Cardiac muscle cell (in vitro differentiated cells and primary cell): ENCODE measurements around the gene MYRF. TPM values are rescaled to one million over a fixed set of nuclear protein-coding genes. Genes with fewer than 3 reads are reported as not detected.

Experiments
- DNase-seq, 2 donors: peaks; one replicate each; pipeline versions ENCODE4 v3.0.0 to v3.0.0-alpha.2; 2010 to 2017; ENCODE audit warnings: low read depth in 1 of 2, low spot score in 1 of 2
- H3K27ac ChIP-seq: fragments of 200-600 bp; sonication (generic); 2 replicates; pipeline ENCODE4 v1.5.1; 2016
- H3K27me3 ChIP-seq: fragments of 200-600 bp; sonication (generic); 2 replicates; pipeline ENCODE4 v1.6.0; 2016; ENCODE audit warnings: control low read depth
- H3K36me3 ChIP-seq: fragments of 200-600 bp; sonication (generic); 2 replicates; pipeline ENCODE4 v1.5.1; 2016; ENCODE audit warnings: control low read depth
- H3K4me1 ChIP-seq: fragments of 200-600 bp; sonication (generic); 2 replicates; pipeline ENCODE4 v1.8.1; 2017; ENCODE audit warnings: low read depth, mild to moderate bottlenecking, mixed run types
- H3K4me3 ChIP-seq: fragments of 200-600 bp; sonication (generic); 2 replicates; pipeline ENCODE4 v1.5.1; 2016; ENCODE audit warnings: mild to moderate bottlenecking
- H3K9me3 ChIP-seq: fragments of 200-600 bp; sonication (generic); 2 replicates; pipeline ENCODE4 v1.5.1; 2017; ENCODE audit warnings: low read depth, mild to moderate bottlenecking, control low read depth
- polyA plus RNA-seq: library from polyadenylated mRNA; unstranded; fragments of >200 nt; fragmentation: Nextera tagmentation; extraction: Ambion mirVana; gene quantifications from 2 replicates; pipeline ENCODE4 v1.2.1, GENCODE V29; 2016
- total RNA-seq: library from RNA; depleted of rRNA; stranded (reverse); fragments of >200 nt; gene quantifications from 2 replicates; pipeline ENCODE4 v1.2.3, GENCODE V29; 2016
- TF ChIP-seq, protein P1 (sequence below): IDR thresholded peaks from 2 replicates; pipeline ENCODE4 v1.5.1; 2012; ENCODE audit warnings: low read depth, mild to moderate bottlenecking, low read length

Gene MYRF
- total and polyA plus RNA-seq, 2 experiments from 2014 or later = 29.3 to 56.9 TPM

DNA sequence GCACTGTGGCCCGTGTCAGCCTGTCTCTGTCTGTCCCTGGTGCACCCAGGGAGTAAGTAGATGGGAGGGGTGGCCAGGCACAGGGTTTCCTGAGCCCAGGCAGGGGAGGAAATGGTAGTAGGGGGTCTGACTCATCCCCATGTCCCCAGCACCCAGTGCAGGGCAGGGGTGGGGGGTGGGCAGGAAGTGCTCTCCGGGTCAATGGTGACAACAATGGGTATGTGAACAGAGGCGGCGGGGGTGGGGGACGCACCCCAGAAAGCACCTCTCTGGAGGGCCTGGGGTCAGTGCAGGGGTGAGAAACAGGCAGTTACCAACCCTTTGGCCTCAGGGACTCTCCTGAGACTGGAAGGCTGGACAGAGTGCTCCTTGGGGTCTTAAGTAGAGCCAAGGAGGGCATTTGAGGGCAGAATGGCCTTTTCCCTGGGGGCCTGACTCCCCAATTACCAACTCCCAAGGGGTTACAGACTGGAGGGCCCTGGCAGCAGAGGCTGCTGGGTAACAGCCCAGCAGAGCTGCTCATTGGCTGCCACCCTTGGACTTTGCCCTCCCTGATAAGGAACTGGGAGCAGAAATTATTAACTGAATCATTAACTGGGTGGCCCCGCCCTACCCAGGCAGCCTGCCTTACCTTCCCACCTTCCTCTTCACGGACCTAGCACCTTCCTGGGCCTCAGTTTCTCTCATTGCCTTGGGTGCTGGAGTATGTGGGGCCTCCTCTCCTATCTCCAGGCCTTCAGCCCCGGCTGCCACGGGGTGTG, 4.2 kb downstream of the MYRF start:
- Histone ChIP-seq H3K4me1 (peaks cover 28% of the 10 kb centered on the region), H3K27ac (peak overlapping the region; percentile 85), H3K36me3 (no peaks in the 10 kb centered on the region), H3K4me3 (no peak overlapping the region), H3K9me3 (no peaks in the 10 kb centered on the region), H3K27me3 (no peaks in the 10 kb centered on the region)
- peak in 1 of 2 donors; percentile 68 for DNase-seq
- TF ChIP-seq, protein P1, sequence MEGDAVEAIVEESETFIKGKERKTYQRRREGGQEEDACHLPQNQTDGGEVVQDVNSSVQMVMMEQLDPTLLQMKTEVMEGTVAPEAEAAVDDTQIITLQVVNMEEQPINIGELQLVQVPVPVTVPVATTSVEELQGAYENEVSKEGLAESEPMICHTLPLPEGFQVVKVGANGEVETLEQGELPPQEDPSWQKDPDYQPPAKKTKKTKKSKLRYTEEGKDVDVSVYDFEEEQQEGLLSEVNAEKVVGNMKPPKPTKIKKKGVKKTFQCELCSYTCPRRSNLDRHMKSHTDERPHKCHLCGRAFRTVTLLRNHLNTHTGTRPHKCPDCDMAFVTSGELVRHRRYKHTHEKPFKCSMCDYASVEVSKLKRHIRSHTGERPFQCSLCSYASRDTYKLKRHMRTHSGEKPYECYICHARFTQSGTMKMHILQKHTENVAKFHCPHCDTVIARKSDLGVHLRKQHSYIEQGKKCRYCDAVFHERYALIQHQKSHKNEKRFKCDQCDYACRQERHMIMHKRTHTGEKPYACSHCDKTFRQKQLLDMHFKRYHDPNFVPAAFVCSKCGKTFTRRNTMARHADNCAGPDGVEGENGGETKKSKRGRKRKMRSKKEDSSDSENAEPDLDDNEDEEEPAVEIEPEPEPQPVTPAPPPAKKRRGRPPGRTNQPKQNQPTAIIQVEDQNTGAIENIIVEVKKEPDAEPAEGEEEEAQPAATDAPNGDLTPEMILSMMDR = no peak

DNA sequence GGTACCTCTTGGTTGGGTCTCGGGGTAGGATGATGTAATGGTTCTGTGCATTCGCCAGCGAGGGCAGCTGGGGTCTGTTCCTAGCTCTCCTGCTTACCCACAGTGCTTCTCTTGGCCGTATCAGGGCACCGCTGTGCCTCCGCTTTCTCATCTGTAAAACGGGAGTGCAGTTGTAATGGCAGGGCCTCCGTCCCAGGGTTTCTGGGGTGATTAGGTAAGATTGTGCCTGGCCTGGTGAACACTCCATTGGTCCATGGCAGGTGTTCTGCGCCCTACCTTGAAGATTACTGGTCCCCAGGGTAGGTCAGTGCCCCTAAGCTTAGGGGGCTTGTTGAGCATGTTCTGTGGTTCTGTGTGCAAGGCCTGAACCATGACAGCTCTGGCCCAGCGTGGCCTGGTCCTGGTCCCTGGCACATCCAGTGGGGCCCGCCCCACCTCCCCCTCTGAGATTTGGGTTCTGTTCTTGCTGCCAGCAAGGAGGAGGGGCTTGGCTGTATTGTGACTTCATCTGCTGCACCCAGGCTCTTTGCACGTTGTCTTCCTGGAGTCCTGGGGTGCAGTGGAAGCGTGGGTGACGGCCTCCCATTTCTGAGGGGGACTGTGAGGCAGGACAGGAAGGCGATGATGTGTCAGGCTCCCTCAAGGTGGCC, 4.9 kb downstream of the MYRF start:
- TF ChIP-seq, protein P1 = no peak
- H3K27ac ChIP-seq = peak overlapping the region; percentile 85
- H3K36me3 ChIP-seq = no peaks in the 10 kb centered on the region

DNA sequence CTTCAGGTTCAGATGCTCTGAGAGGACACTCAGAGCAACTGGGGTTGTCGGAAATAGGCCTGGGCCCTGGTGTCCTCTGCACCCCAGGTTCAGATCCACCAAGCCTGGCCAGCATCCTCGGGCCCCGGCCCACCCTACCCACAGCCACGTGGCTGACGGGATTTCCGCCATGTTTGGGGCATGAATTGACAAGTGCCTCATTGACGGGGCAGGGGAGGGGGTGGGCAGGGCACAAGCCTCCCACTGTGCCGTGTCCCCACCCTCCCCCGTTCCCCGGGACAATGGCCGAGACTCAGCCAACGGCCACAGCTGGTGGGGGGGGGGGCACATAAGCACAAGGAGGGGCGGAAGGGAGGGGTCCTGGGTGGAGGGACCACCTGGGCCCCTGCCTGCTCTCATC, 8.5 kb downstream of the MYRF start:
- no peaks in the 10 kb centered on the region for H3K36me3 ChIP-seq
- TF ChIP-seq, protein P1 = no peak
- H3K4me1 ChIP-seq = peaks cover 27% of the 10 kb centered on the region
- H3K4me3 ChIP-seq = no peak overlapping the region
- H3K27ac ChIP-seq = peak overlapping the region; percentile 83
- H3K9me3 ChIP-seq = no peaks in the 10 kb centered on the region
- H3K27me3 ChIP-seq = no peaks in the 10 kb centered on the region
- no peak for DNase-seq

More for the DNA sequence above, 4.9 kb downstream of the MYRF start:
- peaks cover 33% of the 10 kb centered on the region for H3K4me1 ChIP-seq
- no peaks in the 10 kb centered on the region for H3K27me3 ChIP-seq
- DNase-seq = no peak
- H3K9me3 ChIP-seq = no peaks in the 10 kb centered on the region
- no peak overlapping the region for H3K4me3 ChIP-seq

DNA sequence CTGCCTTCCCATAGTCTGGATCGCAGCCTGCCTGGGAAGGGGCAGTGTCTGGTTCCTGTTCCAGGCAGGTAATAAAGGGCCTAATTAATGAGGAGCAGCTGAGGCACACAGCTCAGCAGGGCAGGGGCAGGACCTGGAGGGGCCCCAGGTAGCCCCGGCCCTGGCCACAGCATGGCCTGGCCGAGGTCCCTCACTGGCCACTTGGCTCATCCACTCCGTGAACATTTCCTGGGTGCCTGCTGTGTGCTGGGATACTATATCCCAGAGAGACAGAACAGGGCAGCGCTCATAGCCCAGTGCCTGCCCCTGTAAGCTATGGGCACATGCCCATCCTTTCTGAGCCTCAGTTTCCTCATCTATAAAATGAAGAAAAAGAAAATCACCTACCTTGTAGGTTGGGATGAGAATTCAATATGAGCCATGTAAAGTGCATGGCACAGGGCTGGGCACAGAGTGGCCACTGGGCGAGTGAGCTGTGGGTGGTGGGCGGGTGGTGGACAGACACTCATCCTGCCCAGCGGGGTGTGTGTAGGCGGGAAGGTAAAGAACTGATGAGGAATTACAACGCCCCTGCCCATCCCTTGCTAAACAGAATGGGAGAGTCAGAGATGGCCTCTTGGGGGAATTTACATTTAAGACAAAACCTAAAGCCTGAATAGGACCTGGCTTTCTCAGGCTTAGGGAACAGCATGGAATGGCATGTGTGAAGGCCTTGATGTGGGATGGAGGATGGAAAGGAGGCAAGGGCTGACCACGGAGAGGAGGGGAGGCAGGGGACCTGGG, 9.2 kb downstream of the MYRF start:
- no peaks in the 10 kb centered on the region for H3K9me3 ChIP-seq

DNA sequence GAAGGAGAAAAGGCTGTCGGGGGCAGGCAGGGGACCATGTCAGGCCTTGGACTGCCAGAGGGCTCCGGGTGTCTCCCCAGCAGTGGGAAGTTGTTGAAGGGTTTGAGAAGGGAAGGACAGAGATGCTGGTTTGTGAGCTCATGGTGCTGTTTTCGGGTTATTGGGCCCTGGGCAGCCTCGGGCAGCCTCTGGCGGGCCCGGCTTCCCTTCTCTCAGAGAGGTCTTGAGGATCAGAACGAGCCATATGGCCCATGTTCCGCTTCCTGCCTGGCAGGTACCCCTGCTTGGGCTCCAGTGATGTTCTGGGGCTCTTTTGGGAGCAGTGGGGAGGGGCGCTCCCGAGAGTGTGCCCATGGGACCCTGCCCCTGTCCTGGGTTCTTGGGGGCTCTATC, 9.8 kb downstream of the MYRF start:
- Histone ChIP-seq H3K27ac (peak overlapping the region; percentile 83), H3K36me3 (no peaks in the 10 kb centered on the region), H3K4me1 (peaks cover 24% of the 10 kb centered on the region)

More for the DNA sequence above, 9.2 kb downstream of the MYRF start:
- no peak for DNase-seq
- no peaks in the 10 kb centered on the region for H3K27me3 ChIP-seq
- TF ChIP-seq, protein P1 = no peak
- H3K36me3 ChIP-seq = no peaks in the 10 kb centered on the region
- peak overlapping the region; percentile 83 for H3K27ac ChIP-seq
- H3K4me3 ChIP-seq = no peak overlapping the region
- H3K4me1 ChIP-seq = peaks cover 27% of the 10 kb centered on the region

More for the DNA sequence above, 9.8 kb downstream of the MYRF start:
- Histone ChIP-seq H3K9me3 (no peaks in the 10 kb centered on the region), H3K4me3 (no peak overlapping the region), H3K27me3 (no peaks in the 10 kb centered on the region)
- DNase-seq = no peak
- TF ChIP-seq, protein P1 = no peak
